H9 (cell line): ENCODE data around the gene KCNH2. TPM values are rescaled to one million over a fixed set of nuclear protein-coding genes. Genes with fewer than 3 reads are reported as not detected.

Source experiments
- DNase-seq: peaks from one replicate; pipeline ENCODE4 v3.0.0-alpha.2; 2017
- H2AFZ ChIP-seq: one replicate; pipeline ENCODE4 v1.6.1; 2013; ENCODE audit warnings: mild to moderate bottlenecking, low read length, control low read depth, moderate library complexity
- H2AK5ac ChIP-seq: 2 replicates; pipeline ENCODE4 v1.6.1; 2013; ENCODE audit warnings: low read length, control low read depth, mixed read lengths; ENCODE audit not compliant: insufficient read length
- H2BK120ac ChIP-seq: one replicate; pipeline ENCODE4 v1.6.1; 2013; ENCODE audit warnings: low read depth, mild to moderate bottlenecking, low read length, control low read depth, inconsistent platforms; ENCODE audit not compliant: poor library complexity, severe bottlenecking
- H2BK12ac ChIP-seq: 2 replicates; pipeline ENCODE4 v1.6.1; 2013; ENCODE audit warnings: low read length, control low read depth, mixed read lengths, low read depth; ENCODE audit not compliant: insufficient read length
- H2BK15ac ChIP-seq: 2 replicates; pipeline ENCODE4 v1.6.1; 2013; ENCODE audit warnings: low read depth, low read length, control low read depth
- H2BK20ac ChIP-seq: one replicate; pipeline ENCODE4 v1.6.1; 2013; ENCODE audit warnings: low read depth, mild to moderate bottlenecking, low read length, control low read depth, inconsistent platforms; ENCODE audit not compliant: poor library complexity, severe bottlenecking
- H2BK5ac ChIP-seq: 2 replicates; pipeline ENCODE4 v1.6.1; 2013; ENCODE audit warnings: low read length, control low read depth, mixed read lengths; ENCODE audit not compliant: insufficient read length
- H3K14ac ChIP-seq: 2 replicates; pipeline ENCODE4 v1.6.1; 2013; ENCODE audit warnings: low read length, control low read depth; ENCODE audit not compliant: insufficient read depth
- H3K18ac ChIP-seq: 2 replicates; pipeline ENCODE4 v1.6.1; 2013; ENCODE audit warnings: low read depth, mild to moderate bottlenecking, mixed read lengths, low read length, control low read depth; ENCODE audit not compliant: insufficient read length
- H3K23ac ChIP-seq: 2 replicates; pipeline ENCODE4 v1.6.1; 2013; ENCODE audit warnings: low read length, control low read depth, mixed read lengths, low read depth; ENCODE audit not compliant: insufficient read length
- H3K23me2 ChIP-seq: 2 replicates; pipeline ENCODE4 v1.6.1; 2013; ENCODE audit warnings: low read depth, mild to moderate bottlenecking, mixed read lengths, low read length, control low read depth; ENCODE audit not compliant: insufficient read length, poor library complexity, severe bottlenecking
- H3K27ac ChIP-seq: 2 replicates; pipeline ENCODE4 v1.5.1; 2013; ENCODE audit warnings: low read length, control low read depth, mixed read lengths, low read depth; ENCODE audit not compliant: insufficient read length
- H3K27me3 ChIP-seq: 2 replicates; pipeline ENCODE4 v1.6.1; 2013; ENCODE audit warnings: low read length, control low read depth, inconsistent platforms; ENCODE audit not compliant: insufficient read depth
- H3K4ac ChIP-seq: 2 replicates; pipeline ENCODE4 v1.6.1; 2013; ENCODE audit warnings: low read depth, mild to moderate bottlenecking, control low read depth, inconsistent platforms, low read length, moderate library complexity
- H3K4me1 ChIP-seq: 2 replicates; pipeline ENCODE4 v1.6.1; 2013; ENCODE audit warnings: low read length, control low read depth, inconsistent platforms; ENCODE audit not compliant: insufficient read depth
- H3K4me2 ChIP-seq: 2 replicates; pipeline ENCODE4 v1.6.1; 2013; ENCODE audit warnings: low read length, control low read depth, mixed read lengths; ENCODE audit not compliant: insufficient read length, insufficient read depth
- H3K56ac ChIP-seq: 2 replicates; pipeline ENCODE4 v1.6.1; 2013; ENCODE audit warnings: low read depth, mild to moderate bottlenecking, mixed read lengths, low read length, control low read depth; ENCODE audit not compliant: insufficient read length
- H3K79me1 ChIP-seq: 2 replicates; pipeline ENCODE4 v1.6.1; 2013; ENCODE audit warnings: low read depth, mild to moderate bottlenecking, moderate library complexity, low read length, control low read depth, inconsistent platforms; ENCODE audit not compliant: insufficient read depth, poor library complexity, severe bottlenecking
- H3K79me2 ChIP-seq: 2 replicates; pipeline ENCODE4 v1.6.1; 2013; ENCODE audit warnings: low read length, control low read depth, inconsistent platforms; ENCODE audit not compliant: insufficient read depth
- H3K9ac ChIP-seq: 2 replicates; pipeline ENCODE4 v1.6.1; 2013; ENCODE audit warnings: low read length, control low read depth, mixed read lengths; ENCODE audit not compliant: insufficient read length; ENCODE audit errors: extremely low read depth
- H3K9me3 ChIP-seq: one replicate; pipeline ENCODE4 v1.6.1; 2013; ENCODE audit warnings: low read depth, low read length, inconsistent platforms; ENCODE audit not compliant: control insufficient read depth
- H3T11ph ChIP-seq: one replicate; pipeline ENCODE4 v1.6.1; 2013; ENCODE audit warnings: mild to moderate bottlenecking, low read length, control low read depth, inconsistent platforms
- H4K20me1 ChIP-seq: one replicate; pipeline ENCODE4 v1.6.1; 2013; ENCODE audit not compliant: control insufficient read depth, insufficient read length, insufficient read depth
- H4K5ac ChIP-seq: 2 replicates; pipeline ENCODE4 v1.6.1; 2013; ENCODE audit warnings: low read depth, mild to moderate bottlenecking, mixed read lengths, low read length, control low read depth; ENCODE audit not compliant: insufficient read length
- H4K8ac ChIP-seq: replicated peaks from 2 replicates; pipeline ENCODE4 v1.6.1; 2013; ENCODE audit warnings: low read length, control low read depth, mixed read lengths, low read depth; ENCODE audit not compliant: insufficient read length
- H4K91ac ChIP-seq: 2 replicates; pipeline ENCODE4 v1.6.1; 2013; ENCODE audit warnings: low read depth, mild to moderate bottlenecking, moderate library complexity, mixed read lengths, low read length, control low read depth; ENCODE audit not compliant: insufficient read length
- H3K27ac Mint-ChIP-seq, 3 experiments: 2 replicates in 2 of 3; 3 replicates in 1 of 3; pipeline ENCODE4 v1.8.0; 2020 to 2021; ENCODE audit warnings: mixed read lengths in 3 of 3, mild to moderate bottlenecking in 1 of 3, moderate library complexity in 1 of 3
- H3K27me3 Mint-ChIP-seq: 2 replicates; pipeline ENCODE4 v1.8.0; 2021; ENCODE audit warnings: low read depth, mild to moderate bottlenecking, moderate library complexity, mixed read lengths
- H3K36me3 Mint-ChIP-seq, 3 experiments: 2 replicates in 2 of 3; 3 replicates in 1 of 3; pipeline ENCODE4 v1.8.0; 2020 to 2021; ENCODE audit warnings: low read depth in 3 of 3, mixed read lengths in 3 of 3; ENCODE audit not compliant: insufficient read depth in 1 of 3
- H3K4me1 Mint-ChIP-seq, 2 experiments: 2 replicates each; pipeline ENCODE4 v1.8.0; 2020; ENCODE audit warnings: mixed read lengths in 2 of 2
- H3K4me3 Mint-ChIP-seq, 2 experiments: 2 replicates in 1 of 2; 3 replicates in 1 of 2; pipeline ENCODE4 v1.8.0; 2020 to 2021; ENCODE audit warnings: mild to moderate bottlenecking in 2 of 2, mixed read lengths in 2 of 2, moderate library complexity in 1 of 2
- H3K9me3 Mint-ChIP-seq, 2 experiments: 2 replicates in 1 of 2; 3 replicates in 1 of 2; pipeline ENCODE4 v1.8.0; 2020; ENCODE audit warnings: mild to moderate bottlenecking in 2 of 2, mixed read lengths in 2 of 2, moderate library complexity in 1 of 2
- WGBS: extraction: QIAGEN DNeasy Blood & Tissue Kit; methylation state at CpG from one replicate; pipeline ENCODE4 v1.1.7; 2013; ENCODE audit warnings: missing lambda C conversion rate, low lambda C conversion rate, mixed read lengths; ENCODE audit not compliant: insufficient read length; ENCODE audit errors: extremely low coverage; 5-methylcytosine and 5-hydroxymethylcytosine counted together
- total RNA-seq: library from RNA; stranded (reverse); gene quantifications from 2 replicates; pipeline ENCODE4 v1.2.1, GENCODE V29; 2021
- TF ChIP-seq, protein P1 (sequence below): fragments of 200-600 bp; sonication (generic); conservative IDR thresholded peaks from 3 replicates; pipeline ENCODE4 v1.8.0; 2021; ENCODE audit warnings: antibody characterized with exemption, mild to moderate bottlenecking

KCNH2 gene
- total RNA-seq, 1 experiment from 2014 or later = 4.5 TPM

- Histone ChIP-seq H2AFZ (no peak overlapping the region), H3K4me1 (no peaks in the 10 kb centered on the region), H4K8ac (no peak overlapping the region), H4K20me1 (no peaks in the 10 kb centered on the region), H3K4me2 (no peak overlapping the region), H3K9me3 (no peaks in the 10 kb centered on the region), H3K18ac (no peak overlapping the region), H3K9ac (no peak overlapping the region), H3K27me3 (no peaks in the 10 kb centered on the region), H3K23ac (no peak overlapping the region), H3K4ac (no peak overlapping the region), H3T11ph (no peak overlapping the region), H3K79me1 (no peaks in the 10 kb centered on the region), H3K14ac (no peak overlapping the region; the same call in 1 of the 2 replicates), H2BK5ac (no peak overlapping the region), H3K56ac (no peak overlapping the region), H4K5ac (no peak overlapping the region), H3K79me2 (no peaks in the 10 kb centered on the region), H3K27ac (no peak overlapping the region), H2BK20ac (no peak overlapping the region), H4K91ac (no peak overlapping the region), H3K23me2 (no peaks in the 10 kb centered on the region), H2BK12ac (no peak overlapping the region), H2BK15ac (no peak overlapping the region), H2AK5ac (no peak overlapping the region), H2BK120ac (no peak overlapping the region)
- Mint-ChIP-seq H3K36me3 (no peaks in the 10 kb centered on the region), H3K9me3 (no peaks in the 10 kb centered on the region), H3K27me3 (peaks cover 15% of the 10 kb centered on the region), H3K4me3 (no peak overlapping the region), H3K4me1 (peaks cover 9 to 16% of the 10 kb centered on the region in 2 experiments), H3K27ac (no peak overlapping the region)
- TF ChIP-seq, protein P1, sequence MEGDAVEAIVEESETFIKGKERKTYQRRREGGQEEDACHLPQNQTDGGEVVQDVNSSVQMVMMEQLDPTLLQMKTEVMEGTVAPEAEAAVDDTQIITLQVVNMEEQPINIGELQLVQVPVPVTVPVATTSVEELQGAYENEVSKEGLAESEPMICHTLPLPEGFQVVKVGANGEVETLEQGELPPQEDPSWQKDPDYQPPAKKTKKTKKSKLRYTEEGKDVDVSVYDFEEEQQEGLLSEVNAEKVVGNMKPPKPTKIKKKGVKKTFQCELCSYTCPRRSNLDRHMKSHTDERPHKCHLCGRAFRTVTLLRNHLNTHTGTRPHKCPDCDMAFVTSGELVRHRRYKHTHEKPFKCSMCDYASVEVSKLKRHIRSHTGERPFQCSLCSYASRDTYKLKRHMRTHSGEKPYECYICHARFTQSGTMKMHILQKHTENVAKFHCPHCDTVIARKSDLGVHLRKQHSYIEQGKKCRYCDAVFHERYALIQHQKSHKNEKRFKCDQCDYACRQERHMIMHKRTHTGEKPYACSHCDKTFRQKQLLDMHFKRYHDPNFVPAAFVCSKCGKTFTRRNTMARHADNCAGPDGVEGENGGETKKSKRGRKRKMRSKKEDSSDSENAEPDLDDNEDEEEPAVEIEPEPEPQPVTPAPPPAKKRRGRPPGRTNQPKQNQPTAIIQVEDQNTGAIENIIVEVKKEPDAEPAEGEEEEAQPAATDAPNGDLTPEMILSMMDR = no peak
- DNase-seq = no peak
- WGBS = no CpG with 5 or more reads among the region's 15 CpGs
These were observed 36.6 kb downstream of the KCNH2 start for GRCh38 chr7:150941351-150942000.
